ENCODE results near the gene DIO3. TPM values are rescaled to one million over a fixed set of nuclear protein-coding genes. Genes with fewer than 3 reads are reported as not detected.

Gene DIO3
- polyA plus RNA-seq, 3 donors: not detected

DNA sequence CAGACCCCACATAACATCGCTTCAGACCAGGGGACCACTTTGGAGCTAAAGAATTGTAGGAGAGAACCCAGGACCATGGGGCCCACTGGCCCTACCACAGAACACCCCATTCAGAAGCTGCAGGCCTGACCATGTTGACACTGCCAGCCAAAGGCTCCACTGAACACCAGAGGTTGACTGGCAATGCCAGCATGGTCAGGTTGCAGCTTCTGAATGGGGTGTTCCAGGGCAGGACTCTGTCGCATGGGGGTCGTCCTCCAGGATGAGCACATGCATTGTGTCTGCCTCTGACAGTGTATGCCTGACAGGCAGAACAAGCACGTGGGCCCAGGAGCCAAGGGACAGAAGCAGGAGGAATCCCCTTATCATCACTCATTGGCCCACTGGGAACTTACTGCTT is 34.1 kb downstream of the DIO3 start:
- Histone ChIP-seq H3K27ac (ENCODE audit: low read depth in 1 of 2, low read length in 2 of 2) (no peak overlapping the region), H3K4me3 (replicated peaks in 1 of 3; ENCODE audit: low read depth in 2 of 3, low read length in 3 of 3) (no peak overlapping the region), H3K27me3 (ENCODE audit: control insufficient read depth in 2 of 2, insufficient read depth in 2 of 2, low read length in 2 of 2) (no peaks in the 10 kb centered on the region), H3K79me2 (ENCODE audit: insufficient read depth, low read length) (no peaks in the 10 kb centered on the region), H3K4me2 (replicated peaks; ENCODE audit: extremely low read depth, low read length, poor library complexity, severe bottlenecking) (no peak overlapping the region), H4K20me1 (ENCODE audit: insufficient read depth, low read length) (no peaks in the 10 kb centered on the region), H3K9ac (ENCODE audit: insufficient read depth, low read length, poor library complexity, severe bottlenecking) (no peak overlapping the region), H3K36me3 (replicated peaks in 1 of 2; ENCODE audit: control insufficient read depth in 1 of 2, insufficient read depth in 2 of 2, low read length in 2 of 2) (no peaks in the 10 kb centered on the region), H3K4me1 (ENCODE audit: control insufficient read depth in 1 of 2, insufficient read depth in 2 of 2, low read length in 2 of 2) (peaks cover 3 to 9% of the 10 kb centered on the region in 2 donors), H3K9me3 (replicated peaks in 1 of 2; ENCODE audit: control insufficient read depth in 1 of 2, insufficient read depth in 1 of 2, low read length in 2 of 2) (no peaks in the 10 kb centered on the region), H2AFZ (ENCODE audit: insufficient read depth, low read depth, low read length, poor library complexity, severe bottlenecking) (no peak overlapping the region)
- Mint-ChIP-seq H3K4me1 (peaks cover 12% of the 10 kb centered on the region), H3K4me3 (no peak overlapping the region), H3K27ac (peak overlapping the region in 1 of 7 donors; percentile 5), H3K36me3 (no peaks in the 10 kb centered on the region), H3K9me3 (peaks cover 0 to 18% (median 11%) of the 10 kb centered on the region in 7 donors), H3K27me3 (ENCODE audit: low read depth in 3 of 3) (peaks cover 5 to 11% (median 5%) of the 10 kb centered on the region in 3 donors)
- no peak for DNase-seq
- WGBS (ENCODE audit: insufficient coverage): 92% methylated on average over 4 of the region's 4 CpGs
- TF ChIP-seq, protein P1, sequence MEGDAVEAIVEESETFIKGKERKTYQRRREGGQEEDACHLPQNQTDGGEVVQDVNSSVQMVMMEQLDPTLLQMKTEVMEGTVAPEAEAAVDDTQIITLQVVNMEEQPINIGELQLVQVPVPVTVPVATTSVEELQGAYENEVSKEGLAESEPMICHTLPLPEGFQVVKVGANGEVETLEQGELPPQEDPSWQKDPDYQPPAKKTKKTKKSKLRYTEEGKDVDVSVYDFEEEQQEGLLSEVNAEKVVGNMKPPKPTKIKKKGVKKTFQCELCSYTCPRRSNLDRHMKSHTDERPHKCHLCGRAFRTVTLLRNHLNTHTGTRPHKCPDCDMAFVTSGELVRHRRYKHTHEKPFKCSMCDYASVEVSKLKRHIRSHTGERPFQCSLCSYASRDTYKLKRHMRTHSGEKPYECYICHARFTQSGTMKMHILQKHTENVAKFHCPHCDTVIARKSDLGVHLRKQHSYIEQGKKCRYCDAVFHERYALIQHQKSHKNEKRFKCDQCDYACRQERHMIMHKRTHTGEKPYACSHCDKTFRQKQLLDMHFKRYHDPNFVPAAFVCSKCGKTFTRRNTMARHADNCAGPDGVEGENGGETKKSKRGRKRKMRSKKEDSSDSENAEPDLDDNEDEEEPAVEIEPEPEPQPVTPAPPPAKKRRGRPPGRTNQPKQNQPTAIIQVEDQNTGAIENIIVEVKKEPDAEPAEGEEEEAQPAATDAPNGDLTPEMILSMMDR (IDR thresholded peaks at IDR 0.05): no peak
- intact Hi-C loops (cut with micrococcal nuclease): no loop called here

DNA sequence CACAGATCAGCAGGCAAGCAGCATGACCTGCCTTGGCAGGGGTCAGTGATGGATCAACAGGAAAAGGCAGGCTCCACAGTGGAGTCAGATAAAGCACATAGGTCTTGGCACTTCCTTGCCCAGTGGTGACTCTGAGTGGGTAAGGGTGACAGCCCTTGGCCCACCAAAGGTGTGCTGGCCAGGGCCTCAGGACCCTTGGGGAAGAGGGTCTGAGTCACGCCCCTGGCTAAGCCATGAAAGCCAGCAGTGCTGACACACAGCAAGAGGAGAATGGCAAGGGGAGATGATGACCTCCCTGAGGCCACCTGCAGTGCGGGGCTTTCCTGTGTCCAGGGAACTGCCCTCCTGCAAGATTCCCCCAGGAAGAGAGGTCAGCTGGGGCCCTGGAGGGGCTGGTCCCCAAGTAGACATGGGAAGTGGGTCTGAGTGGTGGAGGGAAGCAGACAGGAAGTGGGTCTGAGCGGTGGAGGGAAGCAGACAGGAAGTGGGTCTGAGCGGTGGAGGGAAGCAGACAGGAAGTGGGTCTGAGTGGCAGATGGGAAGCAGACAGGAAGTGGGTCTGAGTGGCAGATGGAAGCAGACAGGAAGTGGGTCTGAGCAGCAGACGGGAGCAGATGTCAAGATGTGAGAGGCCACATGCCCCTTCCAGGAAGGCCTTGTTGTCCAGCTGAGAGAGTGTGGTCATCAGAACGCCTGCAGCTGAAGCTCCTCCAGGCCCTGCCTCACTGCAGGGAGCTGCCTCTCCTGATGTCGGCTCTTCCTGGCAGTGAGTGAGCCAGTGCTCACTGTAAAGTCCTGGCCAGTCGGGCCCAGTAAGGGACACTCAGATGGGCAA is 34.8 kb downstream of the DIO3 start:
- Mint-ChIP-seq H3K4me1 (peaks cover 12% of the 10 kb centered on the region), H3K27me3 (ENCODE audit: low read depth in 3 of 3) (peaks cover 2 to 10% (median 5%) of the 10 kb centered on the region in 3 donors), H3K36me3 (no peaks in the 10 kb centered on the region), H3K4me3 (no peak overlapping the region), H3K27ac (peak overlapping the region in 1 of 7 donors; percentile 5), H3K9me3 (peaks cover 0 to 18% (median 11%) of the 10 kb centered on the region in 7 donors)
- peaks cover 3 to 9% of the 10 kb centered on the region in 2 donors for H3K4me1 ChIP-seq (ENCODE audit: control insufficient read depth in 1 of 2, insufficient read depth in 2 of 2, low read length in 2 of 2)
- H3K27me3 ChIP-seq (ENCODE audit: control insufficient read depth in 2 of 2, insufficient read depth in 2 of 2, low read length in 2 of 2): no peaks in the 10 kb centered on the region
- DNase-seq: no peak
- no peak overlapping the region for H3K4me3 ChIP-seq (replicated peaks in 1 of 3; ENCODE audit: low read depth in 2 of 3, low read length in 3 of 3)
- H3K9ac ChIP-seq (ENCODE audit: insufficient read depth, low read length, poor library complexity, severe bottlenecking): no peak overlapping the region
- TF ChIP-seq, protein P1 (IDR thresholded peaks at IDR 0.05): no peak
- no peak overlapping the region for H3K27ac ChIP-seq (ENCODE audit: low read depth in 1 of 2, low read length in 2 of 2)
- no peak overlapping the region for H3K4me2 ChIP-seq (replicated peaks; ENCODE audit: extremely low read depth, low read length, poor library complexity, severe bottlenecking)
- intact Hi-C loops (cut with micrococcal nuclease): no loop called here
- H3K36me3 ChIP-seq (replicated peaks in 1 of 2; ENCODE audit: control insufficient read depth in 1 of 2, insufficient read depth in 2 of 2, low read length in 2 of 2): no peaks in the 10 kb centered on the region
- no peaks in the 10 kb centered on the region for H3K9me3 ChIP-seq (replicated peaks in 1 of 2; ENCODE audit: control insufficient read depth in 1 of 2, insufficient read depth in 1 of 2, low read length in 2 of 2)
- H2AFZ ChIP-seq (ENCODE audit: insufficient read depth, low read depth, low read length, poor library complexity, severe bottlenecking): no peak overlapping the region
- 31% methylated on average over 7 of the region's 8 CpGs for WGBS (ENCODE audit: insufficient coverage)
- no peaks in the 10 kb centered on the region for H3K79me2 ChIP-seq (ENCODE audit: insufficient read depth, low read length)
- no peaks in the 10 kb centered on the region for H4K20me1 ChIP-seq (ENCODE audit: insufficient read depth, low read length)

Data from CD14-positive monocyte (primary cell).